NOMO-1 (cell line): ENCODE measurements around the gene TM9SF1.

Experiments used
- DNase-seq, 2 experiments: peaks; one replicate each; lab custom pipeline; 2025; ENCODE audit not compliant: unreplicated experiment in 2 of 2; lab: John Stamatoyannopoulos, UW

TM9SF1 gene

DNA sequence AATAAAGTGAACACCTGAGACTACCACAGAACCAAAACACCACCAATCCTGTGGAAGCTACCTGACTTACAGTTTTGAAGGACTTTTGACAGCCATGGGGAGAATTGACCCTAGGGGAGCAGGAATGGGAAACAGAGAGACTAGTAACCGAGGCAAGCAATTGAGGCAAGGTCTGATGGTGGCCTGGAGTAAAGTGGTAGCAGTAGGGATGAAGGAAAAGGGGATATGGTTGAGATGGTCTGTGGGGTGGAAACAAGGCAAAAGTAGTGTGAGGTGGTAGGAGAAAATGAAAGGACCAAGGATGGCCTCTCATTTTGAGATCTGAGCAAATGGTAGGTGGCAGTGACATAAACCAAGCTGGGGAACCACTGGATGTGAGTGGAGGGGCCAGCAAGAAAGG, 38.4 kb downstream of the TM9SF1 start:
- no peak for DNase-seq

DNA sequence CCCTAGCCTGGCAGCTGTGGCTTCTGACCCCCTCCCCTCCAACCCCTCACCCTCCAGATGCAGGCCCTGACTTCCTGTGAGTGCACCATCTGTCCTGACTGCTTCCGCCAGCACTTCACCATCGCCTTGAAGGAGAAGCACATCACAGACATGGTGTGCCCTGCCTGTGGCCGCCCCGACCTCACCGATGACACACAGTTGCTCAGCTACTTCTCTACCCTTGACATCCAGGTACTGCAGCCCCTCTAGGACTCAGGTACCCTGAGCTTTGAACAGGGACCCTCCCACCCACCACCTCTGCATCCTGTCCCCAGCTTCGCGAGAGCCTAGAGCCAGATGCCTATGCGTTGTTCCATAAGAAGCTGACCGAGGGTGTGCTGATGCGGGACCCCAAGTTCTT, 40.1 kb downstream of the TM9SF1 start:
- DNase-seq = no peak

DNA sequence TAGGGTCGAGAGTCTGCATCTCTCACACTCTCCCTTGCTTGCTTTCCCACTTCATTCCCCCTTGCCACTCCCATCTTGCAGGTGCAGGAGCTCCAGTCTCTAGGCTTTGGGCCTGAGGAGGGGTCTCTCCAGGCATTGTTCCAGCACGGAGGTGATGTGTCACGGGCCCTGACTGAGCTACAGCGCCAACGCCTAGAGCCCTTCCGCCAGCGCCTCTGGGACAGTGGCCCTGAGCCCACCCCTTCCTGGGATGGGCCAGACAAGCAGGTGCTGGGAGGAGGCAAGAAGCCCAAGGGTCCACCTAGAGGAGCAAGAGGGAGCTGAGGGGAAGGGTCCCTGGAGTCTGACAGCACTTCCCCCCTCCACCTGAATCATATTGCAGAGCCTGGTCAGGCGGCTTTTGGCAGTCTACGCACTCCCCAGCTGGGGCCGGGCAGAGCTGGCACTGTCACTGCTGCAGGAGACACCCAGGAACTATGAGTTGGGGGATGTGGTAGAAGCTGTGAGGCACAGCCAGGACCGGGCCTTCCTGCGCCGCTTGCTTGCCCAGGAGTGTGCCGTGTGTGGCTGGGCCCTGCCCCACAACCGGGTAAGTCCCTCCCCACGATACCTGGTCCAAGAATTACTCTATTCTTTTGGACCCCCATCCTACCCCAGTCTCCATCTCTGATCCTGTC, 43.7 kb downstream of the TM9SF1 start:
- no peak for DNase-seq

DNA sequence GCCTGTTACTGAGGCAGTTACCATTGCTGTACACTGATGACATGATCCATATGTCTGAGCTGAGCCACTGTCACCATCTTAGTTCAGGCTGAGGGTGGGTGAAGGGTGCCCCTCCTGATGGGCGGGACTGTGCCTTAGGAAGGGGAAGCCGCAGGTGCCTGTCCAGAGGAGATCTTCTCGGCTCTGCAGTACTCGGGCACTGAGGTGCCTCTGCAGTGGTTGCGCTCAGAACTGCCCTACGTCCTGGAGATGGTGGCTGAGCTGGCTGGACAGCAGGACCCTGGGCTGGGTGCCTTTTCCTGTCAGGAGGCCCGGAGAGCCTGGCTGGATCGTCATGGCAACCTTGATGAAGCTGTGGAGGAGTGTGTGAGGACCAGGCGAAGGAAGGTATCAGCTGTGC, 44.2 kb downstream of the TM9SF1 start:
- no peak for DNase-seq

DNA sequence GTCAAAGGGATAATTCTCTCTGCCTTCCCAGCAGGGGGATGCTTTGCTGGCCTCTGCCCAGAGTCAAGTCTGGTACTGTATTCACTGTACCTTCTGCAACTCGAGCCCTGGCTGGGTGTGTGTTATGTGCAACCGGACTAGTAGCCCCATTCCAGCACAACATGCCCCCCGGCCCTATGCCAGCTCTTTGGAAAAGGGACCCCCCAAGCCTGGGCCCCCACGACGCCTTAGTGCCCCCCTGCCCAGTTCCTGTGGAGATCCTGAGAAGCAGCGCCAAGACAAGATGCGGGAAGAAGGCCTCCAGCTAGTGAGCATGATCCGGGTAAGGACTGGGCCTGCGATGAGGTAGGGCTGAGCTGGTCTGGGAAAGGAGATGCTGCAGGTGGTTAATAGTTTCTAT, 44.7 kb downstream of the TM9SF1 start:
- DNase-seq = no peak

DNA sequence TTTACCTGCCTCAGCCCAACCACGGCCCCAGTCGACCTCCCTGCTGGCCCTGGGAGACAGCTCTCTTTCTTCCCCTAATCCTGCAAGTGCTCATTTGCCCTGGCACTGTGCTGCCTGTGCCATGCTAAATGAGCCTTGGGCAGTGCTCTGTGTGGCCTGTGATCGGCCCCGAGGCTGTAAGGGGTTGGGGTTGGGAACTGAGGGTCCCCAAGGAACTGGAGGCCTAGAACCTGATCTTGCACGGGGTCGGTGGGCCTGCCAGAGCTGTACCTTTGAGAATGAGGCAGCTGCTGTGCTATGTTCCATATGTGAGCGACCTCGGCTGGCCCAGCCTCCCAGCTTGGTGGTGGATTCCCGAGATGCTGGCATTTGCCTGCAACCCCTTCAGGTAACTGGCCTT, 45.2 kb downstream of the TM9SF1 start:
- DNase-seq = no peak

DNA sequence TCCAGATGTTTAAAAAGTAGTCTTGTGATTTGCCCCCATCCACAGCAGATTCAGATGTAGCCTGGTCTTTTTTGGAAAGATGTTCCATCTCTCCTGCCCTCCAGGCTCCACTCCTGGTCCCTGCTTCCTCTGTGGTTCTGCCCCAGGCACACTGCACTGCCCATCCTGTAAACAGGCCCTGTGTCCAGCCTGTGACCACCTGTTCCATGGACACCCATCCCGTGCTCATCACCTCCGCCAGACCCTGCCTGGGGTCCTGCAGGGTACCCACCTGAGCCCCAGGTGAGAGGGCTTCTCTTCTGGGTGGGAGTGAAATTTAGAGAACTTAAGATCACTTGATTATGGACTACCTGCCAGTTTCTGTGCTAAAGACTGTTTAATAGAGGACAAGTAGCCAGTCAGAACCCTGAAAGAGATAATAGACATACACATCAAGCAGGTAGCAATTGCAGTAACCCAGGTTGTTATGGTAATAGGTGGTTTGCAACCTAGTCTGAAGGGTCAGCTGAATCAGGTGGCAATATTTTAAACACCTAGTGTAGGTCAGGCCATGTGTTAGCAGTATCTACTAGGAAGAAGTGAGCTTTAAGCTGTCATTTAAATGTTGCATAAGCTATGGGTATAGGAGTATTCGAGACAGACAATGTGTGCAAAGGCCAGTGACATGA, 45.8 kb downstream of the TM9SF1 start:
- DNase-seq = no peak

DNA sequence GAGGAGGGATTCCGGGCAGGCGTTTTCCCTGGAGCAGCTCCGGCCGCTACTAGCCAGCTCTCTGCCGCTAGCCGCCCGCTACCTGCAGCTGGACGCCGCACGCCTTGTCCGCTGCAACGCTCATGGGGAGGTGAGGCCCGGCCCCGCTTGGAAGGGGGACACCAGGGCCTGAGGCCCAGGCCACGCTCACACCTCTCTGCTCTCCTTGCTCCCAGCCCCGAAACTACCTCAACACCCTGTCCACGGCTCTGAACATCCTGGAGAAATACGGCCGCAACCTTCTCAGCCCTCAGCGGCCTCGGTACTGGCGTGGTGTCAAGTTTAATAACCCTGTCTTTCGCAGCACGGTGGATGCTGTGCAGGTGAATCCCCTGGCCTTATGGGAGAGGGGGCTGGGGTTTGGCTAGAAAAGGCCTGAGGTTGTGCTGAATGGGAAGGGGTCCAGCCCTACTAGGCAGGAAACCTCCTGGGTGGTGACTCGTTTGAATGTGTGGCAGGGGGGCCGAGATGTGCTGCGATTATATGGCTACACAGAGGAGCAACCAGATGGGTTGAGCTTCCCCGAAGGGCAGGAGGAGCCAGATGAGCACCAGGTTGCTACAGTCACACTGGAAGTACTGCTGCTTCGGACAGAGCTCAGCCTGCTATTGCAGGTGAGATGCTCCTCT, 47.3 kb downstream of the TM9SF1 start:
- DNase-seq = no peak

DNA sequence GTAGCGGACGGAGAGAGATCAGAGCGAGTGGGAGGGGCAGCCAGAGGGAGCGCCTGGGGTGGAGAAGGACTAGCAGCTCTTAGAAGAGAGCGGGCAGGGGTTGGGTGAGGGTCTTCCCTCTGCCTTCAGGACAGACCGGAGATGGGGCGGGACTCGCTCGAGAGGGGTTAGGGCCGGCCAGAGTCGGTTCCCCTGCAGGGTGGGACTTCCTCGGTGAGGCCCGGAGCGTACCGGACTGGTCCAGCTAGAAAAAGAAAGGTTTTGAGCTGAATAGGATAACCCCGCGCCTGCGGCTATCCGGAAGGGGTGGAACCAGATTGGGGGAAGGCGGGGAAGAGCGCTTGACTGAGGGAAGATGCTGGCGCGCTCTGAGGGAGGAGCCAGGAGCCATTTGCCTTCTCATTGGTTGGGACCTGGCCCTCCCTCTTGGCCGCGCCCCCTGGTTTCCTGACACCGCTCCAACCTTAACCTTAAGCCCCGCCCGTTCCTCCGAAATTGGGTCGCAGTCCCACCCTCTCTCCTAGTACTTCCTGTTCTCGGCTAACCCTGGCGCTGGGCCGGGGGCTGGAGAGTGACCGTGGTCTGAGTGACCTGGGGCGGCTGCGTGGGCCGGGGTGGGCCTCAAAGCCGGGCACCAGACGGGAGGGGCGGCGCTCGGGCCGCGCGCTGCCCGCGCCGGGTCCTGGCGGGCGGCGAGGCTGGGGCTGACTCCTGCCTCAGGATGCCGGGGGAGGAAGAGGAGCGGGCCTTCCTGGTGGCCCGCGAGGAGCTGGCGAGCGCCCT, 48.1 kb downstream of the TM9SF1 start, which contains the start of gene RNF31:
Gene RNF31, plus strand, starts transcription at position 521 of the 783 bp plus-strand sequence. Its CDS starts 201 bp downstream, at position 722.
- peak; percentile 99 for DNase-seq

DNA sequence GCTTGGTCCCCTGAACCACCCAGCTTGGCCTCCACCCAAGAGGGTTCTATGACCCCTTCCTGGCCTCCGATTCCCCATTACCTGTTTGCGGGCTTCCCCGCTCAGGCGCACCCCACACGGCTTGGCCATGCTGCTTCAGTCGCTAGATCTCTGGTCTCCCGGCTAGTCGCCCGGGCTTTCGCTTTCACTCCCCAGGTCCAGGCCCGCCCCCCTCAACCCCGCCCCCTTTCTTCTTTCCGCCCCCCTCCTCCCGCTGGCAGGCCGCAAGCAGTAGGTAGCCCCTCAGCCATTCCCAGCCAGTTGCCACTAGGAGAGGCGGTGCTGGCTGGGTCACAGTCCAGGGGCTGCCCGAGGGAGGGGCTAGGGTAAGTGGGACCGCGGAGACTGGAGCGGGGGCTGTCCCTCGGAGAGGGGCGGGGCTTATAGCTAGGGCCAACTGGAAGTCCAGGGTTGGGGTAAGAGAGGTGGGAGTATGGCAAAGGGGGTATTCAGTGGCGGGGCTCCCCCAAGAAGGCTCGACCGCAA, 48.7 kb downstream of the TM9SF1 start, which contains the start of gene PSME2:
Gene PSME2, minus strand, starts transcription at position 158 of the 525 bp plus-strand sequence. Its CDS starts 29 bp downstream, at position 129.
- peak; percentile 95 to 98 for DNase-seq

DNA sequence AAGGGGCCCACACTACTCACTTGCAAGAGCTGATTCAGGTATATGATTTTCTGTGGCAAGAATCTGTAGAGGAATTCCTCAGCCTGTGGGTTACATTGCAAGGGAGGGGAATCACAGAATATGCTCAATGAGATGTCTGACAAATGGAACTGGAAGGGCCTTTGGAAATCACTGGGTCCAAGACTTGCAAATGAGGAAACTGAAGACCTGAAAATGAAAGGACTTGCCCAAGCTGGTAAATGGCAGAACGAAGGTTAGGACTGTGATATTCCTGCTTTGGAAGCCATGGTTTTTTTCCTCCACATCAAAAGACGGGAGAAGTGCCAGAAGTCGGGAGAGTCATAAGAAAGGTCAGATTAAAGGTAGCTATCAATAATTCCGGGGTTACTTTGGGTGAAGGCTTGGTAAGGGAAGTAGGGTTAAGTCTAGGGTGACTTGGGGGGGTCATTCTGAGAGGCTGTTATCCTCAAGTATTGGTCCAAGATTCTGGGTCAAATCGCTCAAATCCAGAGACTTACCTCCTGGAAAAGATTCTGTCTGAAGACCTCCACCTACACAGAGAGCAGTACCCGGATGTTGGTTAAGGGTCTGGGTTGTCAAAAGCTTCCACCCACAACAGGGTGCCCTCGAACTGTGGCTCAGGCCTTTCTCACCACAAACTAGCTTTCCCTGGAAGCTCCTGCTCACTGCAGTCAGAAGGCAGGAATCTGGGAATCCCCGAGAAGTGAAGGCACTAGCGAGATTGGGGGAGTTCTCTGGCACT, 49.4 kb downstream of the TM9SF1 start:
- peak; percentile 39 to 42 for DNase-seq

DNA sequence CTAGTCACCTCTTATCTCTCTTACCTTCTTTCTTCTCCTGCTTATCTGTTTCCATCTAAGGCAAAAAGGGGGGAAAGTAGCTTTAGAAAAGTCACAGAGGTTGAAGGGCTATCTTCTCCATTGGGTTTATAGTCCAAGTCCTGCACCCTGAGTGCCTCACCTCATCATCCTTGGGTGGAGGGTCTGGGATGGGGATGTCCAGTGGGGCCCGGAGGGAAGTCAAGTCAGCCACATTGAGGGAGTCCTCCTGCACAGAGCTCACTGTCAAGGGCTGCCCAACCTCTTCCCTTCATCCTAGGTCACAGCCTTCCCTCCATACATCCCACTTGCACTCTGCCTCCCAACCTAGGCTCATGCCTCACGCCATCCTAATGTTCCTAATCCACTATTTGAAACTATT, 50.0 kb downstream of the TM9SF1 start:
- no peak for DNase-seq

DNA sequence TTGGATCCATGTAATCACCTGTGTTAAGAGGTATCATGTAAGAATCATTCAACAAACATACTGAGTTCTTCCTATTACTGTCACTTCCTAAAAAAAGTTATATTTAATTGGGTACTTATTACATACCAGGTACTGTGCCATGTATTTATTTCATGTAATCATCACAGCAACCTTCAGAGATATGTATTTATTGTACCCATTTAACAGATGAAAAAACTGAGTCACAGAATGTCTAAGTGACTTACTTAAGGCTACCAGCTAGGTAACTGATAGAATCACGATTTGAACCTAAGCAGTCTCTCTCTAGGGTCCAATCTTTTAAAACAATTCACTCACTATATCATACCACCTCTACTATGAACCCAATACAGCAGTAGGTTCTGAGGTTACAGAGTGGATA, 50.8 kb downstream of the TM9SF1 start:
- no peak for DNase-seq

DNA sequence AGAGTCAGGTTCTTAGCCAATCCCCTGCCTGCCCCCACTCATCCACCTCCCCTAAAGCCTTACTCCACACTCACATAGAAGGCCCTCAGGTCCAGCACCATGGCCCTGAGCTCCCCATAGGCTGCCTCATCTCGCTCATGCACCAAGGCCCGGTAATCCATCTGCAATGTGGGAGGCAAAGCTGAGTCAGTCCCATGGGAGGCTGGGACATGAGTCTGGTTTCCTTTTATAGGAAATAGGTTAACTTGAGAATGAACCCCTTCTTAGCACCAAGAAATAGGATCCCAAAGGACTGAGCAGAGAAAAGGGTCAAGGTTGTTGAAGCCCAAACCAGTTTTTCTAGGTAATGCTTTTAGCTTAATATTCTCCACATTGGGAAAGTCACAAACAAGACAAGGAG, 51.7 kb downstream of the TM9SF1 start:
- no peak for DNase-seq

DNA sequence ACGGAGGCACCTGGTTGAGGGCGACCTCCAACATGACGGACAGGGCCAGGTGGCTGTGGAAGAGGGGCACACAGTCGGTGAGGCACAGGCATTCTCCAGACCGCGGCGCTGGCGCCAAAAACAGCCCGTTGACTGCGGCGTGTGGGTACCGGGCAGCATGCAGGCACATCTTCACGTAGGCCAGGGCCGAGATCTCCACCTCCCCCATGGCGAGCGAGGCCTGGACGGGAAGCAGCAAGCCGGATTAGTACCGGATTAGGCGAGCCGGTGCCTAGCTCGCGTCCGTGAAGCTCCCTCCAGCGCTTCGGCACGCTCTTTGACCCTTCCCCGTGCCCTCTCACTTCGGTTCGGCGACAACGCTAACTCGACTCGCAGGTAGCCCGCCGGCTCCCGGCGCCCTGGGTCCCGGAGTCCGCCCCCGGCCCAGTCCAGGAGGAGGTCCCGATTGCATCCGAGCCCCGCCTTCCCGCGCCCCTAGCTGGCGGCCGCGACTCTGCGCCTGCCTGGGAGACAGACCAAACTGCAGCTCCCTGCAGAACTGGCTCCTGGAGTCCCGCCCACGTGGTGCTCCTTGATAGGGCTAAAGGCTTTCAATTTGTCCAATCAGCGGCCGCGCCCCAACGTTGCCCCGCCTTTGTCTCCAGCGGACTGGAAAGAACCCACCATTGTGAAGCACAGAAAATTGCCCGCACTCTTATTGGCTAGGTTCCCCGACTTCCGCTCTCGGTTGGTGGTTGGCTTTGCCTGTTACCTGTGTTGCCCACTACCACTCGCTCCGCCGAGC, 54.0 kb downstream of the TM9SF1 start, which contains the start of gene EMC9:
Gene EMC9, minus strand, starts transcription at position 495 of the 784 bp plus-strand sequence. Its CDS starts 287 bp downstream, at position 208.
- peak; percentile 98 for DNase-seq

DNA sequence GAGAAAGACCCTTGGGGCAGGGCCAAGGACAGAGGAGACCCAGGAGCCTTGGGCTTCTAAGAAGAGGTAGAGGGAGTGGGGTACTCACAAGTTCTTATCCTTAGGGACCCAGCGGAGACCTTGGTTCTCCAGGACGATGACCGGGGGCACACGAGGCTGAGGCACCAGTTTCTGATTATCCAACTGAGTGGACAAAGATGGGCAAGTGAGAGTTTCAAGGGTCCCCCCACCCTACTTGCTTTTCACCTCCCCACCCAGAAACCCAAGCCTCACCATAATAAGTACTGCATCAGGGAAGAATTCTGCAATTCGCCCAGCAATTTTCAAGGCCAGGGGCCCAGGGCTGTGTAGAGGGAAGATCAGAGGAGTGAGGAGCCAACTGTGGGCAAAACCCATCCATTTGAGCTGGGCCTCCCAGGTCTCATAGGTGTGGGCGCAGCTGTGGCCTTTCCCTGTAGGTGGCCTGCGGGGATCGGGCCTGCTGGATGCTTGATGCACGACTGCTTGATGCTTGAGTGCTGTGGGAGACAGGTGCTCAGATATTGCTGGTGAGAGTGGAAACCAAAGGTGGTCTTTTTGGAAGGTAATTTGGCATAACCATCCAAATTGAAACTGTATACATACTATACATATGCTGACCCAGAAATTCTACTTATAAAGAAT, 55.8 kb downstream of the TM9SF1 start:
- DNase-seq = no peak
